ENCODE measurements around the gene TAS2R20. TPM values are rescaled to one million over a fixed set of nuclear protein-coding genes. Genes with fewer than 3 reads are reported as not detected.

The TAS2R20 gene
- total and polyA plus RNA-seq, 8 donors, result 0.35 to 0.98 (median 0.70) TPM; not detected in 1

DNA sequence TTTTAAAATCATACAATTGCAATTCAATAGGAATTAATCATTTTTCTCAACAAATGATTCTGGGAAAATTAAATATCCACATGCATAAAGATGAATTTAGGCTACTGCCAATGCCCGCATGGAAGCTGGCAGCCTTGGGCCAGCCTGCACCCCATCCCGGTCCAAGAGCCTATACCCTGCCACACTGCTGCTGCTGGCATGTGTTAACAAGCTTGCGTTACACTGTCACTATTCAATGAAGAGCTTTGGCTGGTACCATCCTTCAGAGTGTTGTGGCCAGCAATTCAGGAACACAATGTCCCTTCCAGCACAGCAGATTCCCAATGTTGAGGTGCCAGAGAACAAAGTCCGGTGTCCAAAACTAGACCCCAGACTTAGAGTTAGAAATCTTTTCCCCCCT lies 45.5 kb downstream of the TAS2R20 start:
- TF ChIP-seq, protein P1, sequence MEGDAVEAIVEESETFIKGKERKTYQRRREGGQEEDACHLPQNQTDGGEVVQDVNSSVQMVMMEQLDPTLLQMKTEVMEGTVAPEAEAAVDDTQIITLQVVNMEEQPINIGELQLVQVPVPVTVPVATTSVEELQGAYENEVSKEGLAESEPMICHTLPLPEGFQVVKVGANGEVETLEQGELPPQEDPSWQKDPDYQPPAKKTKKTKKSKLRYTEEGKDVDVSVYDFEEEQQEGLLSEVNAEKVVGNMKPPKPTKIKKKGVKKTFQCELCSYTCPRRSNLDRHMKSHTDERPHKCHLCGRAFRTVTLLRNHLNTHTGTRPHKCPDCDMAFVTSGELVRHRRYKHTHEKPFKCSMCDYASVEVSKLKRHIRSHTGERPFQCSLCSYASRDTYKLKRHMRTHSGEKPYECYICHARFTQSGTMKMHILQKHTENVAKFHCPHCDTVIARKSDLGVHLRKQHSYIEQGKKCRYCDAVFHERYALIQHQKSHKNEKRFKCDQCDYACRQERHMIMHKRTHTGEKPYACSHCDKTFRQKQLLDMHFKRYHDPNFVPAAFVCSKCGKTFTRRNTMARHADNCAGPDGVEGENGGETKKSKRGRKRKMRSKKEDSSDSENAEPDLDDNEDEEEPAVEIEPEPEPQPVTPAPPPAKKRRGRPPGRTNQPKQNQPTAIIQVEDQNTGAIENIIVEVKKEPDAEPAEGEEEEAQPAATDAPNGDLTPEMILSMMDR (IDR thresholded peaks at IDR 0.05), result no peak
- no peak for DNase-seq
- Histone ChIP-seq H3K9me3 (no peaks in the 10 kb centered on the region), H3K4me1 (no peaks in the 10 kb centered on the region), H3K36me3 (no peaks in the 10 kb centered on the region), H3K27me3 (no peaks in the 10 kb centered on the region), H3K27ac (no peak overlapping the region), H3K4me3 (no peak overlapping the region)
- 96 to 100% methylated on average over 4 of the region's 4 CpGs for WGBS, 2 donors
- no peak for FAIRE-seq
- ATAC-seq, result no peak
- intact Hi-C loops (cut with DNase I), result no loop called here

Other genes with a start within 250 kb of the TAS2R20 start
- gene TAS2R7, start 195.7 kb downstream of the TAS2R20 start, total RNA-seq, result not detected
- not detected for gene TAS2R7, start 195.7 kb downstream of the TAS2R20 start, polyA plus RNA-seq
- gene TAS2R8, start 191.0 kb downstream of the TAS2R20 start, total RNA-seq, result not detected
- gene TAS2R8, start 191.0 kb downstream of the TAS2R20 start, polyA plus RNA-seq, result under 1 TPM in 1 of 2 donors, not detected in 1; 0.09 TPM
- gene TAS2R9, start 188.1 kb downstream of the TAS2R20 start, total RNA-seq, result not detected
- not detected for gene TAS2R9, start 188.1 kb downstream of the TAS2R20 start, polyA plus RNA-seq
- under 1 TPM in 3 of 6 donors, not detected in 3; 0.17 to 0.28 (median 0.25) TPM for gene TAS2R10, start 171.9 kb downstream of the TAS2R20 start, total RNA-seq
- gene TAS2R10, start 171.9 kb downstream of the TAS2R20 start, polyA plus RNA-seq, result under 1 TPM in 1 of 2 donors, not detected in 1; 0.14 TPM
- gene PRR4, start 148.8 kb downstream of the TAS2R20 start, total RNA-seq, result 1 to 10 TPM in 1 of 6 donors, under 1 TPM in 4, not detected in 1; 0.32 to 1.8 (median 0.55) TPM
- 1 to 10 TPM; 3.8 to 4.3 TPM for gene PRR4, start 148.8 kb downstream of the TAS2R20 start, polyA plus RNA-seq
- gene PRH1, start 114.0 kb downstream of the TAS2R20 start, total RNA-seq, result 10 to 100 TPM in 1 of 6 donors, 1 to 10 TPM in 5; 4.7 to 11.0 (median 6.7) TPM
- gene PRH1, start 114.0 kb downstream of the TAS2R20 start, polyA plus RNA-seq, result 1 to 10 TPM; 2.0 to 2.5 TPM
- gene TAS2R13, start 88.7 kb downstream of the TAS2R20 start, total RNA-seq, result under 1 TPM; 0.47 to 0.91 (median 0.72) TPM
- not detected for gene TAS2R13, start 88.7 kb downstream of the TAS2R20 start, polyA plus RNA-seq
- gene PRH2, start 69.1 kb downstream of the TAS2R20 start, total RNA-seq, result not detected
- gene PRH2, start 69.1 kb downstream of the TAS2R20 start, polyA plus RNA-seq, result under 1 TPM in 1 of 2 donors, not detected in 1; 0.42 TPM
- 1 to 10 TPM in 1 of 6 donors, under 1 TPM in 5; 0.83 to 1.7 (median 0.88) TPM for gene TAS2R14, start 59.0 kb downstream of the TAS2R20 start, total RNA-seq
- gene TAS2R14, start 59.0 kb downstream of the TAS2R20 start, polyA plus RNA-seq, result 1 to 10 TPM in 1 of 2 donors, under 1 TPM in 1; 0.91 to 1.5 TPM
- gene TAS2R50, start 11.4 kb downstream of the TAS2R20 start, total RNA-seq, result under 1 TPM; 0.40 to 0.74 (median 0.60) TPM
- gene TAS2R50, start 11.4 kb downstream of the TAS2R20 start, polyA plus RNA-seq, result not detected
- gene TAS2R19, start 24.3 kb upstream of the TAS2R20 start, total RNA-seq, result 1 to 10 TPM in 3 of 6 donors, under 1 TPM in 3; 0.76 to 2.0 (median 1.2) TPM
- gene TAS2R19, start 24.3 kb upstream of the TAS2R20 start, polyA plus RNA-seq, result under 1 TPM; 0.19 to 0.28 TPM
- 1 to 10 TPM in 5 of 6 donors, under 1 TPM in 1; 0.85 to 2.9 (median 1.6) TPM for gene TAS2R31, start 33.1 kb upstream of the TAS2R20 start, total RNA-seq
- under 1 TPM; 0.23 TPM for gene TAS2R31, start 33.1 kb upstream of the TAS2R20 start, polyA plus RNA-seq
- under 1 TPM; 0.43 to 0.61 (median 0.55) TPM for gene TAS2R46, start 64.0 kb upstream of the TAS2R20 start, total RNA-seq
- gene TAS2R46, start 64.0 kb upstream of the TAS2R20 start, polyA plus RNA-seq, result not detected
- under 1 TPM in 4 of 6 donors, not detected in 2; 0.17 to 0.28 (median 0.22) TPM for gene TAS2R43, start 94.0 kb upstream of the TAS2R20 start, total RNA-seq
- gene TAS2R43, start 94.0 kb upstream of the TAS2R20 start, polyA plus RNA-seq, result under 1 TPM in 1 of 2 donors, not detected in 1; 0.16 TPM
- gene TAS2R30, start 136.3 kb upstream of the TAS2R20 start, total RNA-seq, result 1 to 10 TPM in 5 of 6 donors, under 1 TPM in 1; 0.98 to 2.6 (median 1.5) TPM
- gene TAS2R30, start 136.3 kb upstream of the TAS2R20 start, polyA plus RNA-seq, result not detected
- 1 to 10 TPM; 1.9 to 5.5 (median 3.3) TPM for gene SMIM10L1, start 172.9 kb upstream of the TAS2R20 start, total RNA-seq
- 1 to 10 TPM; 4.2 to 6.4 TPM for gene SMIM10L1, start 172.9 kb upstream of the TAS2R20 start, polyA plus RNA-seq
- not detected for gene TAS2R42, start 188.6 kb upstream of the TAS2R20 start, total RNA-seq
- not detected for gene TAS2R42, start 188.6 kb upstream of the TAS2R20 start, polyA plus RNA-seq